Stimulated activated CD8-positive, alpha-beta memory T cell treated with anti-CD3 and anti-CD28 coated beads, Interleukin-2, amount 100 ng/mL, for 48 hours (primary cell): Measurements from ENCODE around the gene ADAMTS12.

Experiments
- DNase-seq, 2 donors: peaks; one replicate each; pipeline ENCODE4 v3.0.0-alpha.2; 2020; ENCODE audit warnings: low read depth in 2 of 2

Gene ADAMTS12

DNA sequence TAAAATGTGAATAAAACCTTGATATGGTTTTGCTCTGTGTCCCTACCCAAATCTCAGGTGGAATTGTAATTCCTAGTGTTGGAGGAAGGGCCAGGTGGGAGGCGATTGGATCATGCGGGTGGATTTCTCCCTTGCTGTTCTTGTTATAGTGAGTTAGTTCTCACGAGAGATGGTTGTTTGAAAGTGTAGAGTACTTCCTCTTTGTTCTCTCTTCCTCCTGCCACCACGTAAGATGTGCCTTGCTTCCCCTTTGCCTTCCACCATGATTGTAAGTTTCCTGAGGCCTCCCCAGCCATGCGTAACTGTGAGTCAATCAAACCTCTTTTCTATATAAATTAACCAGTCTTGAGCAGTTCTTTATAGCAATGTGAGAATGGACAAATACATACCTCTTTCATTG lies 416.1 kb downstream of the ADAMTS12 start:
- no peak for DNase-seq

DNA sequence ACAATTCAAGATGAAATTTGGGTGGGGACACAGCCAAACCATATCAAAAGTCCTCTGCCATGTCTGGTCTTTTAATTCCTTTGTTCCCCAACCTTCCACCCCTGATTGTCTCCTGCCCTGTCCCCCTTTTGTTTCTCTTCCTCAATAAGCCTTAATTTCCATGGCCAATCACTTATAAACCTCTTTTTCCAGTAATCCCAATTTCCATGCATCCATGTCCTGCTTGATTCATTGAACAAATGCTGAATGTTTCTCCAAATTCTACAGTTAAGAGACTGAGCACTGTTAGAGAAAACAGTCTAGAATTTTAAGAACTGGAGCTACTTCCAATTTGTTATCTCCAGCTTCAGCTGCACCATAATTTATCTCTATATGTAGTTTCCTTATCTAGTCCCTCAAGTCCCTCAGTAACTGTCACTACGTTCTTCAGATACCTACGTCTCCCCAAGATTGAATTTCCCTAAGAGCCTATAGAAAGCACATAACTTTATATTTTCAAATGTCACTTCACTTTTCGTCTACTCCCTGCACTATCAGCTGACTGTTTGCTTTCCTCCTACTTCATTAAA lies 416.8 kb downstream of the ADAMTS12 start:
- no peak for DNase-seq

DNA sequence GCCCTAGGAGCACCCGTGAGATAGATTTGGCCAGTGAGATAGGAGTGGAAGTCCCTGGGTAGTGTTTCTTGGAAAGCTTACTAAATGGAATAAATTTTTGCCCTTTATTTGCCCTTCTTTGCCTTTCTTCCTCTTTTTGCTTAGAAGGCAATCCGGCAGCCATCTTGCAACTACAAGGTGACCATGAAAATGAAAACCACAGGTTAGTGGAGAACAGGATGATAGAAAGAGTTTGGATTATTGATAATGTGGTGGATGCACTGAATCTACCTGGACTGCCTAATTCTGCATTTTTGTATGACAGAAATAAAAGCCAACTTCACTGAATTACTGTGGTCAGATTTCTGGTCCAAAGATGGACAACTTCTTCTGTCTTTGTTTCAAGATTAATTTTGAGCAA lies 417.8 kb downstream of the ADAMTS12 start:
- DNase-seq: no peak
